Ramos (cell line): ENCODE results near the gene TPPP.
"Not testable (repeated sequence)": the region's sequence is repeated elsewhere in the genome, so short reads cannot be mapped to it uniquely, and the experiment has no call there.

ENCODE experiments used
- in situ Hi-C: fragments of 300-500 bp; cut with MboI; formaldehyde crosslinking; loops from one replicate; pipeline ENCODE4 v1.14.3; 2022; ENCODE audit warnings: low sequenced_read_pairs; ENCODE audit not compliant: unreplicated experiment

TPPP gene

DNA sequence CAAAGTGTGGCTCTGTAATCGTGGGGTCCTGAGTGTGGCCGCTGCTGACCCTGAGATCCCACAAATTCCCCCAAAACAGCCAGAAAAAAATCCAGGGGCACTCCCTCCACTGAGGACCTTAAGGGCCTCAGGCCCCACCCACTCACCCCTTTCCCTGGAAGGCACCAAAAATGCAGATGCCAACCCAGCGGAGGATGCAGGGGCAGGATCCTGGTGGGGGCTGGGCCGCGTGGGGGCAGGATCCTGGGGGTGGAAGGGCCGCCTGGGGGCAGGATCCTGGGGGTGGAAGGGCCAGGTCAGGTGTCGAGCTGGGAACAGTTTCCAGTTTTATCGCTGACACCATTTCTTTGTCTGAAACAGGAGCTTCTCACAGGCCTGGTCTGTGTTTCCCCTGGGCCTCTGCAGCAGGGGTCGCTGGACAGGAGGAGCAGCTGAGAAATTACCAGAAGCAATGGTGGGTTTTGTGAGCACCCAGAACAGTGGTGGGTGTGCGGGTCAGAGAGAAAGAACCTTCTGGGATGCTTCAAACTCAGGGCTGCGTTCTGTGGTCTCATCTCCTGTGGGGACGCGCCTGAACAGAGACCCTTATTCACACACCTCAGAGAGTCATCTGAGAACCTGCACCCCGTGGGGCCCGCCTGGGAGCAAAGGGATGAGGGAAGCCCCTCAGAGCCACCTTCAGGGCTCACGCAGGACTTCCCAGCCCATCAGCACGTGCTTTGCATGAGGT is 13.8 kb downstream of the TPPP start:
- in situ Hi-C loops, result not testable (repeated sequence)

GRCh38 chr5:678521-678920 is 14.6 kb downstream of the TPPP start:
- in situ Hi-C loops, result not testable (repeated sequence)

- in situ Hi-C loops, result no loop called here
Measured at GRCh38 chr5:677131-678101, 15.7 kb downstream of the TPPP start.

DNA sequence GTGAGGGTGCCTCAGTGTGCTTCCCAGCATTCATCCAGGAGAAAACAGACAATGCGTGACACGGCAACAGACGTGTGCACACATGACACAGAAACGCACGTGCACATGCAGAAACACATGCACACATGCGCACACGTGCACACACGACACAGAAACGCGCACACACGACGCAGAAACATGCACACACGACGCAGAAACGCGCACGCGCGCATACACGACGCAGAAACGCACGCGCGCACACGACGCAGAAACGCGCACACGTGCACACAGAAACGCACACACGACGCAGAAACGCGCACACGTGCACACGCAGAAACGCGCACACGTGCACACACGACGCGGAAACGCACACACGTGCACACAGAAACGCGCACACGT is 16.5 kb downstream of the TPPP start:
- in situ Hi-C loops, result no loop called here

- in situ Hi-C loops, result no loop called here
Measured at GRCh38 chr5:675871-676698, 17.1 kb downstream of the TPPP start.

DNA sequence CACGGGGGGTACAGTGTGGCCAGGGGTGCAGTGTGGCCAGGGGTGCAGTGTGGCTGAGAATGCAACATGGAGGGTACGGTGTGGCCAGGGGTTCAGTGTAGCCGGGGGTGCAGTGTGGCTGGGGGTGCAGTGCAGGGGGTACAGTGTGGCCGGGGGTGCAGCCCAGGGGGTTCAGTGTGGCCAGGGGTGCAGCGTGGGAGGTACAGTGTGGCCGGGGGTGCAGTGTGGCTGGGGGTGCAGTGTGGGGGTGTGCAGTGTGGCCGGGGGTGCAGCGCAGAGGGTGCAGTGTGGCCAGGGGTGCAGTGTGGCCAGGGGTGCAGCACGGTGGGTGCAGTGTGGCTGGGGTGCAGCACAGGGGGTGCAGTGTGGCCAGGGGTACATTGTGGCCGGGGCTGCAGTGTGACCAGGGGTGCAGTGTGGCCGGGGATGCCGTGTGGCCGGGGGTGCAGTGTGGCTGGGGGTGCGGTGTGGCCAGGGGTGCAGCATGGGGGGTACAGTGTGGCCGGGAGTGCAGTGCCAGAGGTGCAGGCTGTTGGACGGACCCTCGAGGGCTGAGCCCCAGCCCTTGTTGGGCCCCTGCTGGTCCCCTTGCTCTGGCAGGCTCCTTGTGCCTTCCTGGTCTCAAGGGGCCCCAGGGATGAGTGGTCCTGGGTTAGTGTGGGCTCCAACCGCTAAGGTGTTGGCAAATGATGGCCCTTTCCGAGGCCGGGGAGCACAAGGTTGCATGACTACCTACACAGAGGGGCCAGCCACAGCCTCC is 17.9 kb downstream of the TPPP start:
- in situ Hi-C loops, result no loop called here

DNA sequence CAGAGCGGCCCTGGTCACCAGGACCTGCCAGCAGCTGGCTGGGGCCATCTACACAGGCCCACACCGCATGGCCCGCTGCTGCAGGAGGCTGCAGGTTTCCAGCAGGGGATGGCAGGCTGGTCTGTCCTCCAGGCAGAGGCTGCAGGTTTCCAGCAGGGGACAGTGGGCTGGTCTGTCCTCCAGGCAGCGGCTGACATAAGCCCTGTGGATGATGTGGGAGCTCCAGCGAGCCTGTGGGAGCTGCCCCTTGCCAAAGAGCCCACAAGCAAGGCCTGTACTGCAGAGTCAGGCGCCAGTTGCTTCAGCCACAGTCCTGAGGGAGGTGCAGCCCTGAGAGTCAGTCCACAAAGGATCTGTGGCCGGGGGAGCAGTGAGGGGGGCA is 18.5 kb downstream of the TPPP start:
- in situ Hi-C loops, result no loop called here

GRCh38 chr5:673831-674629 is 19.1 kb downstream of the TPPP start:
- in situ Hi-C loops, result no loop called here

GRCh38 chr5:673161-673830 is 19.9 kb downstream of the TPPP start:
- in situ Hi-C loops, result no loop called here

- in situ Hi-C loops, result no loop called here
Measured at GRCh38 chr5:672329-673160, 20.6 kb downstream of the TPPP start.

DNA sequence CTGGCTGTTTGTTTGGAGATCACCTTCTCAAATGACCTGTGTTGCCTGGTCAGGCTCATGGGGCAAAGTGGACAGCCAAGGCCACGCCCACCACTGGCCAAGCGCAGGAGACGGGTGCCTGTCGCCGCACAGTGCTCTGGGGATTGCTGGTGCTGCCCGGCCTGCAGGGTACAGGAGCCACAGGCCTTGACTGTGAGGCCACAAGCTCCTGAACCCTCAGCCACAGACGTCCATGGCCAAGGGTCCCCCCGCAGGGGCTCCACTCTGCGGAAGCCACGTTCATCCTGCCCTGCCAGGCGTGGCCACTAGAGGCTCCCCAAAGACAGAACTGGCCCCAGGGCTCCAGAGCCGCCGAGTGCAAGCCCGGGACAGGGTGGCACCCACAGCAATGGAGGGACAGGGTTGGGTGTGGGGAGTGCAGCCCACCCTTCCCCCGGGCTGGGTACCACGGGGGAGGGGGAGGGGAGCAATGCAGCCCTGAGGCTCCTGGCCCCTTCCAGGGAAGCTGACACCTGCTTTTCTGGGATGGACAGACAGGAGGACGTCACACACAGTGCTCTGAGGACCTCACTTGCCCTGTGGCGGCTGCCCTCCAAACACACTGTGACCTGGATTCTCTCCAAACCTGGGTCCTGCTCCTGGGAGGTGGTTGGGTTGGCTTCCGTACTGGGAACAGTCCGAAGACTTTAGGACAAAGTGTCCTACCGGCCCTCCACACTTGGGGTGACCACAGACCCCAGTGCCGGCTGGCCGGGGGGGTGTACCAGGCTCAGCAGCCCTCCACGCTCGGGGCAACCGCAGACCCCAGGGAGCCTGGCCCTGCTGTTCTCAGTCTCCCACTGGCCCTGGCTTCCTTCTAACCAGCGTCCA is 21.5 kb downstream of the TPPP start:
- in situ Hi-C loops, result no loop called here

DNA sequence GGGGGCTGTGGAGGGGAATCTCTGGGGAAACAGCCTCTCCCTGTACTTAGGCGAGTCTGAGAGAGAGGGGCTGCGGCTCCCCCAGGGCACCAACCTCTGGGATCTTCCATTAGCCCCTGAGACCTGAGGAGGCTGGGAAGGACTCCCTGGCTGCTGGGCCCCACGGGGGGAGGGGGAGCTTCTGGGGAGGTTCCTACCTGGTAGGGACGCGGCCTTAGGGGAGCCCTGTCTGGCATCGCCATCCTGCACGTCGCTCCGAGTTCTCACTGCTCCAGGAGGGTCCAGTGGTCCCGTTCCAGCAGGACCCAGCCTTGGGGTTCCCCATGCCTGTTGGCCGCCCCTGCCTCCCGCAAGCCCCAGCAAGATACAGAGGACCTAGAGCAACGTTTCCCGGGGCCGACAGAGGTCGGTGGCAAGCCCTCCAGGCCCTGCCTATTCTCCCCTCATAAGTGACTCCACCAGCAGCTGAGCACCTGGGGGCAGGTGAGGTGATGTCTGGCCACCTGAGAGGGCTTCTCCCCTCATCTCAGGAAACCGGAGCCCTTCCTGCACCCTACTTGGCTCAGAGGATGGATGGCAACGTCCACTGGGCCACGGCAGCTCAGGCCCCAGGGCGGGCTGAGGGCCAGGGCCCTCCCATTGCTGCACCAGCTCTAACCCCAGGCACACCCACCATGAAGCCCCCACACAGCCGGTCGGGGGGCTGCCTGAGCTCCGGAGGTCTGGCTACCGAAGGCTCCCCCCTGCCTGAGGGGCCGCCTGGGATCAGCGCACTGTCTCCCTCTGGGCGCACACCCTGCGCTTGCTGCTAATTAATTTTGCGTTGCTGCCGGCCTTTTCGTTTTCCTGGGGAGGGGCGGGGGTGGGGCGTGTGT is 22.5 kb downstream of the TPPP start:
- in situ Hi-C loops, result no loop called here

DNA sequence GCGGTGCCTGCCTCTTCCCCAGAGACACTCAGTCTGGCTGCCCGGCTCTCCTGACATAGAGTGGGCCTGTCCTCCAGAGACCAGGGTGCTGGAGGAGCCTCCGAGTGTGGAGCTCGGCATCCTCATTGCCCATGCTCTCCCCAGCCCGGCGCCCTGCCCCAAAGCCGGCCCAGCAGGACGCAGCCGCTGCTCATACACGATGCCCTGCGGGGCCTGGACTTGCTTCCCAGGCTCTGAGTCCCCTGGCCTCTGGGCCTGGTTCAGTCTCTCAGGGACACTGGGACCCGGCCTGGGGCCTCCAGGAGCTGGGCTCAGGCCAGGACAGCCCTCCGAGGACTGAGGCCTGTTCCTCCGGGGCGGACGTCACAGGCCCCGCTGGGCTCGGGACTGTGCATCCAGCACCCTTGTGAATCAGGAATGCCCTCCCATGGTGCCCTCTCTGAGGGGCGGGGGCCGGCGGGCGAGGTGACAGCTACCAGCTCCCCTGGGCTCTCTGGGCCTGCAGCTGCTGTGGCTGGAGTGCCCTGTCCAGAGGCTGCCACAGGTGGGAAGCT is 23.2 kb downstream of the TPPP start:
- in situ Hi-C loops, result loop anchor here (10.0 kb wide), 1 partner anchor 235 kb away; no protein-coding TSS in a partner anchor

DNA sequence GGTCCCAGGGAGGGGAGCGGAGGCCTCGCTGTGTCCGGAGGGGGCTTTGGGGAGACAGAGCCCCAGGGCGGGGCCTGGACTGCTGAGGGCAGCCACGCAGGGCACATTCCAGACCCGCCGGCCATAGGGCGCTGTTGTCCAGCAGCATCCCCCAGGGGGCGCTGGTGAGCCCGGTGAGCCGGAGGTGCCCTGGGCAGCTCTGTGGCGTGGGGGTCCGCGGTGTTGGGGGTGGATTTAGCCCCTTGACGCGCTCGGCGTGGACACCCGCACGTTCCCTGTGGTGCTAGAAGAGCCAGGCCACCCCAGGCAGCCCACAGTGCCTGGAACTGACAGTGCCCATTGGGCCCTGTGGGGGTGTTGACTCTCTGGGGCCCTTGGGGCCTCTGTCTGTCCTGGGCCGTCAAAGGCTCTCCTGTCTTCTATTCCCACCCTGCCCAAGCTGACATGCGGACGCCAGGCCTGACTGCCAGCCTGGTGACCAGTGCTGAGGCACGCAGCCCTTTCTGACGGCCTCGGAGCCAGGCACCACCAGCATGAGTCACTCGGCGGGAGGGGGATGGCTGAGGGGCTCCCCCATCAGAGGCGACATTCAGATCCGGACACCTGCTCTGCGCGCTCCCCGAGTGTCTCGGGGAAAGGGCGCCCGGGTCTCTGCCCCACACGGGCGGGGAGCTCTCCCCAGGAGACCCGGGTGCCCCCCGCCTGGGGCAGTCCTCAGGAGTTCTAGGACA is 23.9 kb downstream of the TPPP start:
- in situ Hi-C loops, result loop anchor here (10.0 kb wide), 1 partner anchor 236 kb away; no protein-coding TSS in a partner anchor
